DOHH2 (cell line): ENCODE measurements around the gene ANKRD7.

Source experiments
- H3F3A ChIP-seq: fragments of 200-600 bp; sonication (generic), shearing (Covaris generic); 2 replicates; pipeline ENCODE4 v1.6.0; 2016; ENCODE audit warnings: antibody characterized with exemption, mild to moderate bottlenecking; ENCODE audit not compliant: control insufficient read depth, insufficient read depth
- H3K27ac ChIP-seq: fragments of 200-600 bp; sonication (generic); 2 replicates; pipeline ENCODE4 v1.5.1; 2014; ENCODE audit warnings: low read depth, mild to moderate bottlenecking, low read length, moderate library complexity
- H3K27me3 ChIP-seq: fragments of 200-600 bp; sonication (generic); 2 replicates; pipeline ENCODE4 v1.6.1; 2014; ENCODE audit warnings: mild to moderate bottlenecking, low read length, mixed read lengths; ENCODE audit not compliant: control insufficient read depth
- H3K36me3 ChIP-seq: fragments of 200-600 bp; sonication (generic); 2 replicates; pipeline ENCODE4 v1.6.1; 2014; ENCODE audit warnings: mild to moderate bottlenecking, low read length, moderate library complexity, mixed read lengths; ENCODE audit not compliant: control insufficient read depth
- H3K4me1 ChIP-seq: fragments of 200-600 bp; sonication (generic); 2 replicates; pipeline ENCODE4 v1.6.1; 2014; ENCODE audit warnings: mild to moderate bottlenecking, low read length, mixed read lengths; ENCODE audit not compliant: control insufficient read depth
- H3K4me2 ChIP-seq: fragments of 200-600 bp; sonication (generic); 2 replicates; pipeline ENCODE4 v1.6.0; 2014; ENCODE audit warnings: mild to moderate bottlenecking, low read length, moderate library complexity
- H3K4me3 ChIP-seq: fragments of 200-600 bp; sonication (generic); 2 replicates; pipeline ENCODE4 v1.5.1; 2014; ENCODE audit warnings: mild to moderate bottlenecking, low read length, mixed read lengths
- H3K79me2 ChIP-seq: fragments of 200-600 bp; sonication (generic); 2 replicates; pipeline ENCODE4 v1.6.1; 2014; ENCODE audit warnings: mild to moderate bottlenecking, low read length, mixed read lengths; ENCODE audit not compliant: control insufficient read depth
- H3K9me2 ChIP-seq: fragments of 200-600 bp; sonication (generic); replicated peaks from 2 replicates; pipeline ENCODE4 v1.6.1; 2014; ENCODE audit warnings: mild to moderate bottlenecking, low read length, mixed read lengths; ENCODE audit not compliant: control insufficient read depth
- H3K9me3 ChIP-seq: fragments of 200-600 bp; sonication (generic); 2 replicates; pipeline ENCODE4 v1.6.1; 2014; ENCODE audit warnings: antibody characterized with exemption, low read length, mixed read lengths; ENCODE audit not compliant: control insufficient read depth, insufficient read depth
- H4K20me1 ChIP-seq: fragments of 200-600 bp; sonication (generic); 2 replicates; pipeline ENCODE4 v1.6.0; 2014; ENCODE audit warnings: low read depth, mild to moderate bottlenecking, antibody characterized with exemption, low read length, moderate library complexity; ENCODE audit not compliant: control insufficient read depth, insufficient read depth
- CTCF ChIP-seq: fragments of 200-600 bp; sonication (generic); IDR thresholded peaks from one replicate; pipeline ENCODE4 v1.5.1; 2014; ENCODE audit warnings: antibody characterized with exemption, mild to moderate bottlenecking, low read depth, low read length; ENCODE audit not compliant: poor library complexity, severe bottlenecking
- EZH2phosphoT487 ChIP-seq: fragments of 200-600 bp; sonication (generic); IDR thresholded peaks from 2 replicates; pipeline ENCODE4 v1.6.1; 2017; ENCODE audit warnings: borderline replicate concordance, mild to moderate bottlenecking, antibody characterized with exemption, low read length, moderate library complexity, mixed read lengths

Gene ANKRD7

GRCh38 chr7:118194571-118194970 lies 29.9 kb upstream of the ANKRD7 start:
- H3K36me3 ChIP-seq, result peaks cover 37% of the 10 kb centered on the region
- no peaks in the 10 kb centered on the region for H4K20me1 ChIP-seq
- H3K9me3 ChIP-seq, result no peaks in the 10 kb centered on the region
- no peaks in the 10 kb centered on the region for H3K9me2 ChIP-seq
- H3K4me3 ChIP-seq, result no peak overlapping the region
- no peaks in the 10 kb centered on the region for H3K79me2 ChIP-seq
- H3F3A ChIP-seq, result peaks cover 50% of the 10 kb centered on the region
- TF ChIP-seq EZH2phosphoT487 (no peak), CTCF (no peak)
- no peak overlapping the region for H3K4me2 ChIP-seq
- no peaks in the 10 kb centered on the region for H3K27me3 ChIP-seq
- no peak overlapping the region for H3K27ac ChIP-seq
- no peaks in the 10 kb centered on the region for H3K4me1 ChIP-seq

- H3K4me1 ChIP-seq, result no peaks in the 10 kb centered on the region
Measured at GRCh38 chr7:118195837-118196474, 28.5 kb upstream of the ANKRD7 start.

GRCh38 chr7:118202061-118202460 lies 22.4 kb upstream of the ANKRD7 start:
- no peaks in the 10 kb centered on the region for H3K9me2 ChIP-seq
- H3K4me1 ChIP-seq, result no peaks in the 10 kb centered on the region
- peaks cover 3% of the 10 kb centered on the region; the same call in 1 of the 2 replicates for H3F3A ChIP-seq
- H3K27me3 ChIP-seq, result no peaks in the 10 kb centered on the region
- H3K36me3 ChIP-seq, result no peaks in the 10 kb centered on the region
- H3K27ac ChIP-seq, result no peak overlapping the region
- no peaks in the 10 kb centered on the region for H3K9me3 ChIP-seq
- no peak overlapping the region for H3K4me3 ChIP-seq
- TF ChIP-seq CTCF, result no peak
- TF ChIP-seq EZH2phosphoT487, result no peak
- H3K79me2 ChIP-seq, result no peaks in the 10 kb centered on the region
- no peak overlapping the region for H3K4me2 ChIP-seq
- no peaks in the 10 kb centered on the region for H4K20me1 ChIP-seq

More at GRCh38 chr7:118195837-118196474, 28.5 kb upstream of the ANKRD7 start:
- Histone ChIP-seq H4K20me1 (no peaks in the 10 kb centered on the region), H3K27ac (no peak overlapping the region), H3K27me3 (no peaks in the 10 kb centered on the region), H3K9me3 (no peaks in the 10 kb centered on the region), H3F3A (peaks cover 44% of the 10 kb centered on the region), H3K9me2 (no peaks in the 10 kb centered on the region), H3K36me3 (peaks cover 25% of the 10 kb centered on the region), H3K79me2 (no peaks in the 10 kb centered on the region), H3K4me2 (no peak overlapping the region), H3K4me3 (no peak overlapping the region)
- TF ChIP-seq CTCF (peak; percentile 96), EZH2phosphoT487 (no peak)
